NCI-H146 treated with DMSO at 0.1 percent for 48 hours (cell line): ENCODE measurements around the gene COLEC11.

Experiments
- DNase-seq: peaks from one replicate; lab custom pipeline; 2025; ENCODE audit not compliant: unreplicated experiment; lab: John Stamatoyannopoulos, UW

The COLEC11 gene

DNA sequence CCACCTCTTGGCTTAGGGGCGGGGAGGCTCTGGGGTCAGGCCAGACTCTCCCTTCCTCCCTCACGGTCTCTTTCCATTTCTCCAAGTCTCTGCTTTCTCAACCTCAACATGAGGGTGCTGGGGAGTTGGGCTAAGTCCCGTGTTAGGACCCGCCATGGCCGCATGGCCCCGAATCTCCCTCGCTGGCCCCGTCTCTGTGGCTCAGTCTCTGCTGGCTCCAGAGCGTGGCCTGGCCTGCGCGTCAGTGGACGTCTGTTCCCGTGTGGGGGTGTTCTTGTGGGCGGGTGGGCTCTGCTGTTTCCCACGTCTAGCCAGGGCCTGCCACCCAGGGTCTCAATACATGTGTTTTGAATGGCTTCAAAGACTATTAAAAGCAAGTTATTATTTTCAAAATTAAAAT lies 75.5 kb downstream of the COLEC11 start:
- no peak for DNase-seq

DNA sequence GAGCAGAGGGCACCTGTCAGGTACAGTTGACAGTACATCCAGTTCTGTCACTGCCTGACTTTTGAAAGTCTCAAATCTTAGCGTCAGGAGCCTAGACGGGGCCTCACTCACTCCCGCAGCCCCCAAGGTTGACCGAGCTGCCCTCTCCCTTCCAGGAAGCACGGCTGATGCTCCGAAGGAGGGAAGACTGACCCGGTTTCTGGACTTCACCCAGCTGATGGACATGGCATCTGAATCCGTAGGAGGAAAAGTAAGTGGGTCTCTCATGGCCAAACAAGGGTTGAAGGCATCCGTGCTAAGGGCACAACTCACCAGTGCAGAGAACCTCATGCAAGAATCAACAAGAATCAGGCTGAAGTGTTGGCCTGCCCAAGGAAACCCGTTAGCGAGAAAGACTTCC lies 76.0 kb downstream of the COLEC11 start:
- no peak for DNase-seq

DNA sequence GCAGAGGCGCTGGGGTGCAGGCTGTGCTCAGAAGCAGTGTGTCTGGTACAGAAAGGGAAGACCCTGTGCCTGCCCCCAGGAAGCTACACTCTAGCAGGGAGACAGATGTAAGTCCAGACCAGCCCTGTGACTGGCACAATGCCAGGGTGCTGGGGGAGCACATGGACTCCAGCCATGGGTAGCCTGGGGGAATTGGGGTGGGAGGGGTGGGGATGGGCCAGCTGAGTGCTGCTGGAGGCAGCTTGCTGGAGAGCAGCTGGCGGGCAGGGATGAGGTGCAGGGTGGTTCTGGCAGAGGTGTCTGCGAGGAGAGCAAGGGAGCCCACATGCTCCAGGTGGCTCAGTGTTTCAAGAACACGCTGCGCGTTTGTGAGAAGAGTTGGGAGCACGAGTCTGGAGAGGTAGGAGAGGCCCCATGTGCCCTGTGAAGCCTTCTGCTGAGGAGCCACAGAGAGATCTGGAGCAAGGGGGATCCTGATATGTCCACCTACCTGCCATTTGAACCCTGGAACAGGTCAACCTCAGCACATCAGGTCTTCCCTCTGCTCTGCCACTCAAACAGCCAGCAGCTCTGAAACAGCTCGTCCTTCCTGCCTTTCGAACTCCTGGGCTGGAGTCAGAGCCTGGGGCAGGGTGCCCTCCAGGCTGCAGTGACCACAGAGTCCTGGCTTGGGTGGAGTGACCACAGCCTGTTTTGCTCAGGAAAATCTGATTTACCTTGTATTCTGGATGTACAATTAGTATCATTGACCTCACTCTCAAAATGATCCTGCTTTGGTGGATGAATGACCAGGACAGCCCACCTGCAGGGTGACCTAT lies 78.2 kb downstream of the COLEC11 start:
- no peak for DNase-seq

DNA sequence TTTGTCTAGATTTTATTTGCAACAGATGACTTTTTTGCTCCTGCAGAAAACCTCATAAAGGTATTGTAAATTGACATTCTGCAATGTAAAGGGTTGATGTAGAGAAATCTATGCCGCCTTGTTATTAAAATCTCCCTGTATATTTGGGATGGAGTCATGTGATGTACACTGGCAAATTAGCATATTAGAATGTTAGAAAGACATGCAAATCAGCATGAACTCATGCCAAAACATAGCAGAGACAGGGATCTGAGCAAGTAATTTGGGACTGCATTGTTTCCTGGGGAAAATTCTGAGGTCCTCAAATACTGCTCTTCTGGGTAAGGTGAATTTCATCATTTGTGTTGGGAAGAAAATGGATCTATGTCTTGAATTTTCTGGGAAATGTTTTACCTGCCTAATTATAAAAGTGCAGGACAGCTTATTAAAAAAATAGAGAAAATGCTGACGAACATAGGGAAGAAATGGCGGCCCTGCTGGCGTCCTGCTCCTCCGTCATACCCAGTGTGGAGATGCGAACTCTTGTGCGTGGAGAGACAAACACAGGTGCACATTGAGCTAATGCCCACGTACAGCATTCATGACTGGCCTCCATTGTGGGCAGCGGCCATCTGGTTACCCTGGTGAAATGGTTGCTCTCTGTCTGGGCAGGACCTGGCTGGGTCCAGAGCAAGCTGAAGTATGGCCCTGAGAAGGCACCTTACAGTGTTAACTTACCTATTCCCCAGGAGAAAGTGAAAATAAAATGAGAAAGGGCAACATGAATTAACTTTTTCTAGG lies 79.3 kb downstream of the COLEC11 start:
- no peak for DNase-seq

DNA sequence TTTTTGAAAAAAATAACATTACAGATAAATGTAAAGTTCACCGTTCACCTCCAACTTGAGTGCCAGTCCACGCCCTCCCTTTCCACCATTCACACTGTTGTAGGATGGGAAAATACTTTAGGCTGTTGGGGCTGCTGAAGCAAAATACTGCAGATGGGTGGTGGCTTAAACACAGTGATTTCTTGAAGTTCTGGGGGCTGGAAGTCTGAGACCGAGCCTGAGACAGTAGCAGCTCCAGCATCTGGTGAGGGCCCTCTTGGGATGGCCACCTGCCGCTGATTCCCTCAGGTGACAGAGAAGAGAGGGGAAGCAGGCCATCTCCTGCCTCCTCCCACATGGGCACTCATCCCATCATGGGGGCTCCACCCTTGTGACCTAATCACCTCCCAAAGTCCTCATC lies 80.8 kb downstream of the COLEC11 start:
- DNase-seq, result no peak

DNA sequence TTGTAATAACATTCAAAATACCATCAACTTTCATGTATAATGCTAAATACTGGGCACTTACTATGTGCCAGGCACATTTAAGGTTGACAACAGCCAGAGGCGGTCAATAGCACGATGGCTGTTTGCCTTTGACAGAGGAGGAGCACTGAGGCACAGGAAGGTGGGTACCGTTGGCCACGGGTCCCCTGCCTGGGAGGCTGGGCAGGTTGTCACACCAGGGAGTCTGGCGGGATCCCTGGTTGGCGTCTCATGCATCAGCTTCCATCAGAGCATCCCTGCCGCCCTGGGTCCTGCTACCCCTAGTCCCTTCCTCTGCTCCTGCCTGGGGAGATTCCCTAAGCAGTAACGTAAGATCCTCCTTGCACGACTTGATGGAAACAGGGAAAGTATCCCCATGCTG lies 82.5 kb downstream of the COLEC11 start:
- DNase-seq, result no peak

DNA sequence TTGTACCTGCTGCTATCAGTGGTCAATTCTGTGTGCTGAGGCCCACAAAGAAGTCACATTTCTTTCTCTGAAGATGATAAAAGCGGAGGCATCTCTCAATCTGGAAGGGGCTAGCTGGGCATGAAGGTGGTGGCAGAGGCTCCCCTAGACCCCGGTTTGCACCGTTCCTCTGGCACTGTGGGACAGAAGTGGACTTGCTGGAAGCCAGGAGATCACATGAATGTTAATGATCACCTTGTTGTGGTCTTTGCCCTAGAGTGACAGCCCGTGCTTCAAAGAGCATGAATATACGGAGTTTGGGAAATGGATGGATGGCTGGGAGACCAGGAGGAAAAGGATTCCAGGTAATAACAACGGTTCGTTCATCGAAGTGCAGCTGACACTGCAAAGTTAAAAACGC lies 83.3 kb downstream of the COLEC11 start:
- DNase-seq, result no peak

DNA sequence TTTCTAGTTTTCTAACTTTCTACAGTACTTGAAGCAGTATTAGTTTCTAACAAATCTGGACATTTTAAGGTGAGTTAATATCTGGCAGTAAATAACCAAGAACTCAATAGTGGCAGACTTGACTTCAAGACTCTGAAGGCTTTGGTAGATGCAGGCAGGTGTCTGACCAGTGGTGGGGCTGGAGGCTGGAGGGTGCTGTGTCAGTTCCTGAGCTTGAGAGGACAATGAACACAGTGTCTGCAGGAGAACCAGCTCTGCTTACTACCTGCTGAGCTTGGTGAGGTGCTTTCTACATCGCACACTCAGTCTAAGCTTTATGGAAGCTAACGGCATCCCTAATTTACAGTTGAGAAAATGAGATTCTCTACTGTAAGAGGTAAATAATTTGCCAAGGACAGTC lies 84.3 kb downstream of the COLEC11 start:
- no peak for DNase-seq

DNA sequence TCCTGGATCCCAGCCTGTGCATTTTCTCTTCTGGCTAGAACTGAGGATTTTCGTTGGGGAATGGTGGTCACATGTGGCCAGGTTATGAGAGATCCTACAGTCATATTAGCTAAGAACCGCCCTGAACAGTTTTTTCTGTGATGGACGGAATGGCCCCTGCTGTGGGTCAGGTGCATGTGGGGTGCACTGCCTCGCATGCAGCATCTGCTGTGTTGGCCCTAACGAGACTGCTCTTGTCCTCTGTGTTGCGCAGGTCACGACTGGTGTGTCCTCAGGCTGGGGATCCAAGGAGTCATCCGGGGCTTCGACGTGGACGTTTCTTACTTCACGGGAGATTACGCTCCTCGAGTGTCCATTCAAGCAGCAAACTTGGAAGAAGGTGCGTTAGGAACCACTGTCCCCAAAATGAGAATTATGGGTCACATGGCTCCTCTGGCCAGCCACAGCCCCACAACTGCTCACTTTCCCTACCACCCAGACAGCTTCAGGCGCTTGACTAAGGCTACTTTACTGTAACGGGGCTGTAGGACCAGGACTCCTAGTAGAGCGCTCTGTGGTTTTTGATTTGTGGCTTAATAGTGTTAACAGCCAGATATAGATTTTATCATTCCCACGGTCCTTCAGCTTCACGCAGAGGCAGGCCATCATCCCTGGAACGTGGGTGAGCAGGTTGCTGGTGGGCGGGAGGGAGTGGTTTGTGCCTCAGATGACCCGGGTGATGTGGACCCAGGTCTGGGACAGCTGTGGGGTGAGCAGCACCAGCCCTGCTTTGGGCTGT lies 84.9 kb downstream of the COLEC11 start:
- DNase-seq, result no peak

DNA sequence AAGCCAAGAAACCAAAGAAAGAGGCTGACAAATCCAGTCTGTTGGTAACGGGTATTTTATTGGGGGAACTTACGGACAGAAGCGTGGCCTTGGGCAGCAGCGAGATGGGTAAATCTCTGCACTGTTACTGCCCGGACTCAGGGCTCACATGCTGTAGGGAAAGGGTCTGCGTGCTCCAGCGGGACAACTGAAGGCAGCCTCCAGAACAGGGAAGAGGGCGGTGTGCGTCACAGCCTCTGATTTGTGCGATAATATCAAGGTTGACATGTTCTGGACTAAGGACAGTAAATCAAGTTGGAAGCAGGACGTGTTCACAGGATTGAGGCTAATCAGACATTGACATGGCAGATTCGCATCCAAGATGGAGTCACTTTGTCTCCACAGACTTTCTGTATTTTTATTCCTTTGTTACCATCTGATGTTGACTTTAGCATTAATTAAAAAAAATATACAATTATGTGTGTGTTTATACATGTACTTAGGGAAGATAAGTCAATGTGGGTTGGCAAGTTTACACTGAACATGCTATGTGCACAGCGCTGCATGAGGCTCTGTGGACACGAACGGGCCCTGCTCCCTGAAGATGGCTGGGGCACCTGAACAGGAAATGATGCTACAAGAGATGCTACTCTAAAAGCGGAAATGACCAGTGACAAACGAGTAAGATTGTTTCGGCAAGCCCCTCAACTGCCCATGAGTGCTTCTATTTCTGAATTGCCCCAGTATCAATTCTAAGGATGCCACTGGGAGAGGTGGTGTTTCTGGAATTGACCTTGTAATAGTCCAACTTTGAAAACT lies 85.8 kb downstream of the COLEC11 start:
- DNase-seq, result no peak

DNA sequence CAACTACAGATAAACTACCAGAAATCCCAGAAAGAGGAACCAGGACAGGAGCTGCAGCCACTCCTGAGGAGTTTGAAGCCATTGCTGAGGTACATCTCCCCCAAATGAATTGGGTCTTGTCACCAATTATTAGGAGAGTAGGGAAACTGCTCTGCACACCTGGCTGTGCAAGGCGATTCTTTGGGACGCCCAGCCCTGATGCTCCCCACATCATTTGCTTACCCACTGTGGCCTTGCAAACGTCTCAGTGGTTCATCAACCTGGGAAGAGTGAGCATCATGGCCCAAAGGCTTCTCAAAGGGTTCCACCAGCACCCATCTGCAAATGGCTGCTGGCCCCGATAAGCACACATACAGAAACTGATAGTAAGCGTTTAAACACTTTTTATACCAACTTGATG lies 86.7 kb downstream of the COLEC11 start:
- DNase-seq, result no peak

DNA sequence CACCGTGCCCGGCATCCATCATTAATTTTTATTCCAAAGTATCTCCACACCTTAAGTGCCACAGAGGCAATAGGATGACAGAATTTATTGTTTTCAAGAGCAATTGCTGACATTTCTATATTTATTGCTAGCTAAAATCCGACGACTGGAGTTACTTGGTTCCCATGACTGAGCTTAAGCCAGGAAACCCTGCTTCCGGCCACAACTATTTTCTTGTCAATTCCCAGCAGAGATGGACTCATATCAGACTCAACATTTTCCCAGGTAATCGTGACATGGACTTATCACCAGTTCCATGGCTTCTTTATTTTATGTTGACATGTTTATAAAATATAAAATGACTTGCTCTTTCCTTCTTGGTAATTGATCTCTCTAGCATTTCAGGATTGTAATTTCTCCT lies 87.9 kb downstream of the COLEC11 start:
- DNase-seq, result no peak

DNA sequence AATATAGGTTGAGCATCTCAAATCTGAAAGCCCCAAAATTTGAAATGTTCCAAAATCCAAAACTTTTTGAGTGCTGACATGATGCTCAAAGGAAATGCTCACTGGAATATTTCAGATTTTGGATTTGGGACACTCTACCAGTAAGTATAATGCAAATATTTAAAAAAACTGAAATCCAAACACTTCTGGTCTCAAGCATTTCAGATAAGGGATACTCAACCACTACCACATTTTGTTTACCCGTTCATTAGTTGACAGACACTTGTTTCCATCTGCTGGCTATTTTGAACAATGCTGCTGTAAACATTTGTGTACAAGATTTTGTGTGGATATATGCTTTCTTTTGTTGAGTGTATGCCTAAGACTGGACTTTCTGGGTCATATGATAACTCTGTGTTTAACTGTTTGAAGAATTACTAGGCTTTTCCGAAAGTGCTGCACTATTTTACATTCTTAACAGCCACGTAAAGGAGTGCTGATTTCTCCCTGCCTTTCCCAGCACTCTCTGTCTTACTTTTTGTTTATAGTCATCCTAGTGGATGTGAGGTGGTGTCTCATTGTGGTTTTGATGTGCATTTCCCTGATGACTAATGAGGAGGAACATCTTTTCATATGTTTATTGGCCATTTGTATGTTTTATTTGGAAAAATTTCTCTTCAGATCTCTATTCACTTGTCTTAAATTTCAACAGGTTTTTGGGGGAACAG lies 89.0 kb downstream of the COLEC11 start:
- no peak for DNase-seq

DNA sequence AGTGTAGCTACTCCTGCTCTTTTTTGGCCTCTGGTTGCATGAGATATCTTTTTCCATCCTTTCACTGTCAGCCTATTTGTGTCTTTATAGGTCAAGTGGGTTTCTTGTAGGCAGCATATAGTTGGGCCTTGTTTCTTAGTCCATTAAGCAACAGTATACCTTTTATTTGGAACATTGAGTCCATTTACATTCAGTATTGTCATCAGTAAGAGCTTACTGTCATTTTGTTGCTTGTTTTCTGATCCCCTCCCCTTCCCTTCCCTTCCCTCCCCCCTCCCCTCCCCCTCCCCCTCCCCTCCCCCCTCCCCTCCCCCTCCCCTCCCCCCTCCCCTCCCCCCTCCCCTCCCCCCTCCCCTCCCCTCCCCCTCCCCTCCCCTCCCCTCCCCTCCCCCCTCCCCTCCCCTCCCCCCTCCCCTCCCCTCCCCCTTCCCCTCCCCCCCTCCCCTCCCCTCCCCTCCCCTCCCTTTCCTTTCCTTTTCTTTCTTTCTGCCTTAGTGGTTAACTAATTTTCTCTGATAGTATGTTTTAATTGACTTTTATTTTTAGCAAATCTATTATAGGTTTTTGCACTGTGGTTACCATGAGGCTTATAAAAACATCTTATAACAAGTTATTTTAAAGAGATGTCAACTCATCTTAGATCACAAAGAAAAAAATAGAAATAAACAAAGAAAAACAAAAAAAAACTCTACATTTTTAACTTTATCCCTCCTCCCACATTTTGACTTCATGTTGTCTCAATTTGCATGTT lies 95.3 kb downstream of the COLEC11 start:
- DNase-seq, result no peak

DNA sequence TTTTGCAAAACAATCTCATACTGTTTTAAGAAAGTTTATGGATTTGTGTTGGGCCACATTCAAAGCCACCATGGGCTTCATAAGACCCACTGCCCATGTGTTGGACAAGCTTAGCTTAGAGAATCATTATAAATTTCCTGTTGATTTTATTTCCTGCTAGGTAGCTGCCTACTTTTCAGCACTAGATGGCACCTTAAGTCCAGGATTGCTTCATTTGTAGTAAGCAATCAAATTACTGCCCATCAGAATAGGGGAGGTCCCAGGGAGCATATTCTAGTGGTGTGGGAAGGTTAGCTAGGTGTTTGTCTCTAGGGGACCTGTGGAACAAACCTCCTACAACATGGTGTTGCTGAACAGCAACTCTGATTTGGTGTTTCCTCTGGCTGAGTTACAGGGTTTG lies 97.5 kb downstream of the COLEC11 start:
- peak; percentile 66 for DNase-seq
